Subcutaneous abdominal adipose tissue (tissue), 5 donors: ENCODE measurements around the gene RS1.

Experiments
- H3K27ac ChIP-seq: one replicate; pipeline ENCODE4 v1.7.0; 2013; ENCODE audit warnings: low read depth, mild to moderate bottlenecking, inconsistent platforms, low read length, moderate library complexity
- H3K27me3 ChIP-seq, 5 donors: one replicate each; pipeline ENCODE4 v1.7.0; 2013; ENCODE audit warnings: low read length in 5 of 5, inconsistent platforms in 1 of 5; ENCODE audit not compliant: control insufficient read depth in 5 of 5, insufficient read depth in 4 of 5
- H3K36me3 ChIP-seq, 5 donors: one replicate each; pipeline ENCODE4 v1.7.0; 2013; ENCODE audit warnings: low read length in 5 of 5; ENCODE audit not compliant: control insufficient read depth in 5 of 5, insufficient read depth in 5 of 5
- H3K4me1 ChIP-seq, 5 donors: one replicate each; pipeline ENCODE4 v1.7.0; 2013; ENCODE audit warnings: low read length in 5 of 5, mild to moderate bottlenecking in 3 of 5, moderate library complexity in 1 of 5; ENCODE audit not compliant: control insufficient read depth in 5 of 5, insufficient read depth in 5 of 5
- H3K4me3 ChIP-seq, 5 donors: one replicate each; pipeline ENCODE4 v1.7.0; 2013; ENCODE audit warnings: low read length in 5 of 5, low read depth in 1 of 5
- H3K9ac ChIP-seq, 5 donors: one replicate each; pipeline ENCODE4 v1.7.0; 2013; ENCODE audit warnings: low read length in 5 of 5, mild to moderate bottlenecking in 4 of 5, moderate library complexity in 3 of 5
- H3K9me3 ChIP-seq, 5 donors: one replicate each; pipeline ENCODE4 v1.7.0; 2013; ENCODE audit warnings: low read length in 5 of 5; ENCODE audit not compliant: control insufficient read depth in 5 of 5
- donor health status: healthy.
- donor health status: healthy.
- donor health status: healthy.
- donor health status: healthy.
- donor health status: healthy.

RS1 gene

DNA sequence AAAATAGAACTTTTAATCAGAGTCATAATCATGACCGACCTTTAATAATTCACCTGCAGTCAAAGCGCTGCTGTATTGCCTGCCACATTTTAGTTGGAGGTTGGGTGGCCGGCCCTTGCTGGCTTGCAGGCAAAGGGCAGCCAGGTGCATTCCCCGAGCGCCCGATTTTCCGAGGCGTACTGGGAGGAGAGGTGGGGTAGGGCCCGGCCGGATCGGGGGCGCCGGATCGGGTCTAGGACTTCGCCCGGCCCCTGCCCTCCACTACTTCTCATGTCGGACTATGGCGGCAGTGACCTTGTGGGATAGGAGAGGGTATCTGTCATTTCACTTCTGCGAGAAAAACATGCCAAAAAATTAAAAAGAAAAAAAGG lies 2.5 kb upstream of the RS1 start:
- peak overlapping the region; percentile 40 to 74 (median 64) for H3K4me3 ChIP-seq
- H3K4me1 ChIP-seq = peaks cover 0 to 5% (median 0%) of the 10 kb centered on the region in 5 donors
- no peak overlapping the region for H3K27ac ChIP-seq
- H3K9me3 ChIP-seq = no peaks in the 10 kb centered on the region
- H3K9ac ChIP-seq = peak overlapping the region in 4 of 5 donors; percentile 45 to 85 (median 53)
- no peaks in the 10 kb centered on the region for H3K36me3 ChIP-seq
- no peaks in the 10 kb centered on the region for H3K27me3 ChIP-seq

DNA sequence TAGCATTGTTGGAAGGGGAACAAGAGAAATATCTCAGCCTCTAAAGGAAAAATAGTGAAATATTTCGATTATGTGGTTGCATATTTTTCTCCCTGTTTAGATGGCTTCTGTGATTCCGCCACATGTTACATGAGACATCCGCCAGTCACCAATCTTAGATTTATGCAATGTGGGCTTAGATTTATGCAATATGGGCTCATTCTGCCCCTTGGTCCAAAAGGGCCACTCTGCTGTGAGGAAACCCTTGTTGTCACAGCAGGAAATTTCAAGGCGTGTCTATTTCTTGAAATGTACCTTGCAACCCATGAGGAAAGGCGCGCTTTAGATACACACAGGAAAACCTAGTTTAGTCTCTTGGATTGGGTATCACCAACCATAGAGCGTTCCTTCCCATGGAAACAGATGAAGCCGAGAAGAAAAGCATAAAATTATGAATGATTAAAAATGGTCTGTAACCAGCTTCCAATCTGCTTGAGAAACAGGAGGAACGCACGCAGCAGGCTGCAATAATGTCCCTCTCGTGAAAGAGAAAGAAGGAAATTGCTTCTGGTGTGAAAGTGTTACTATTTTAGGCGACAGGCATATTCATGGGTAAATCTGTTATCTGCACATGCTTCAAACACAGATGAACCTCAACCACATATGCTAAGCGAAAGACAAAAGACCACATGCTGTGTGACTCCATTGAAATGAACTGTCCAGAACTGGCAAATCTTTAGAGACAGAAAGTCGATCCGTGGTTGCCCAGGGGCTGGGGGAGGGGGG lies 3.7 kb downstream of the RS1 start:
- no peaks in the 10 kb centered on the region for H3K9me3 ChIP-seq
- no peaks in the 10 kb centered on the region for H3K4me1 ChIP-seq
- H3K9ac ChIP-seq = no peak overlapping the region
- H3K4me3 ChIP-seq = peak overlapping the region in 1 of 5 donors; percentile 13
- peaks cover 0 to 4% (median 0%) of the 10 kb centered on the region in 5 donors for H3K27me3 ChIP-seq
- no peaks in the 10 kb centered on the region for H3K36me3 ChIP-seq
- H3K27ac ChIP-seq = no peak overlapping the region

DNA sequence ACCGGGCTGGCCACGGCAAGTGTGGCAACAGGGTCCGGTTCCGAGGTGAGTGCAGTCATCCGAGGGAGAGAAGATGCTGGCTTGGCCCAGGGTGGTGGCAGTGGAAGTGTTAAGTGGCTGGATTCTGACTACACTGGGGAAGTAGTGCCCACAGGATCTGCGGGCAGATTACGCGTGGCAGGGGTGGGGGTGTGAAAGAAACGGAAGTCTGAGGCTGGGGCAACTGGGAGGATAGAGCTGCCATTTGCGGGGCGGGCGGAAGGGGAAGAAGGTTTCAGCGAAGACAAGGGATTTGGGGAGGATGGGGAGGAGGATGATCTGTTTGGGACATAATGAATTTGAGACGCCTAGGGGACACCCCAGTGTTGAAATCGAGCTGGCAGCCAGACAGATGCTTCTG lies 5.3 kb downstream of the RS1 start:
- no peak overlapping the region for H3K4me3 ChIP-seq
- H3K27ac ChIP-seq = no peak overlapping the region
- H3K36me3 ChIP-seq = no peaks in the 10 kb centered on the region
- H3K4me1 ChIP-seq = no peaks in the 10 kb centered on the region
- no peaks in the 10 kb centered on the region for H3K9me3 ChIP-seq
- H3K27me3 ChIP-seq = peaks cover 0 to 4% (median 0%) of the 10 kb centered on the region in 5 donors
- no peak overlapping the region for H3K9ac ChIP-seq

DNA sequence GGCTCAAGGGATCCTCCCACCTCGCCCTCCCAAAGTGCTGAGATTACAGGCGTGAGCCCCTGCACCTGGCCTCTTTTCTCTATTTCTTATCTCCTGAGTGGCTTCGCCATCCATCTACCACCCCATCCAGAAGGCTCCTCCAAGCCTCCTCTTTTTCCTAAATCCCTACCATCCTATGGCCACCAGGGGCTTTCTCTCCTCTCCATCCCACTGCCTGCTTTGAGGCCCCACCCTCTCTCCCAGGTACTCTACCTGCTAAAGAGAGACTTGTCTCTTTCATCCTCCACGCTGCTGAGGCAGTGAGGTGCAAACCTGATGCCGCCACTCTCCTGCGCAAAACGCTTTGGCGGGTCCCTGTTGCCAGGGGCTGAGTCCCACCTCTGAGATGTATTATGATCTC lies 7.0 kb downstream of the RS1 start:
- H3K4me3 ChIP-seq = no peak overlapping the region
- no peaks in the 10 kb centered on the region for H3K9me3 ChIP-seq
- no peak overlapping the region for H3K9ac ChIP-seq
- no peaks in the 10 kb centered on the region for H3K4me1 ChIP-seq
- no peak overlapping the region for H3K27ac ChIP-seq
- H3K36me3 ChIP-seq = no peaks in the 10 kb centered on the region
- peaks cover 0 to 4% (median 0%) of the 10 kb centered on the region in 5 donors for H3K27me3 ChIP-seq

DNA sequence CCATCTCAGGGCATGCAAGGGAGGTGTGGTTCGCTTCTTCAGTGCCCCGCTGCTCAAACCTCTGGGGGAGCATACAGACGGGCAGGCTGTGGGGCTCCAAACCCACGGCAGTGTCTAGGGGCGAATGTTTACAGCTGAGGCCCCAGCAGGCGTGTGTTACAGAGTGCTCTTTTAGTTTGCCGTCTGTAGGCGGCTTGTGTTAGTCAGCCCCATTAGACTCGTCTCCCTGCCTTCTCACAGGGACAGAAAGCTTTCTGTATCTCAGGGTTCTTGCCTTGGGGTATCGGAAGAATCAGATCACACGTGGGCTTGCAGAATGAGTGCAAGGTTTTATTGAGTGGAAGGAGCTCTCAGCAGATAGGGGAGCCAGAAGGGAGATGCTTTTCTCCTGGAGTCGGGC lies 10.6 kb downstream of the RS1 start:
- Histone ChIP-seq H3K4me3 (no peak overlapping the region), H3K27ac (no peak overlapping the region), H3K9me3 (no peaks in the 10 kb centered on the region), H3K36me3 (no peaks in the 10 kb centered on the region), H3K27me3 (peaks cover 0 to under 1% (median 0%) of the 10 kb centered on the region in 5 donors), H3K4me1 (no peaks in the 10 kb centered on the region), H3K9ac (no peak overlapping the region)

DNA sequence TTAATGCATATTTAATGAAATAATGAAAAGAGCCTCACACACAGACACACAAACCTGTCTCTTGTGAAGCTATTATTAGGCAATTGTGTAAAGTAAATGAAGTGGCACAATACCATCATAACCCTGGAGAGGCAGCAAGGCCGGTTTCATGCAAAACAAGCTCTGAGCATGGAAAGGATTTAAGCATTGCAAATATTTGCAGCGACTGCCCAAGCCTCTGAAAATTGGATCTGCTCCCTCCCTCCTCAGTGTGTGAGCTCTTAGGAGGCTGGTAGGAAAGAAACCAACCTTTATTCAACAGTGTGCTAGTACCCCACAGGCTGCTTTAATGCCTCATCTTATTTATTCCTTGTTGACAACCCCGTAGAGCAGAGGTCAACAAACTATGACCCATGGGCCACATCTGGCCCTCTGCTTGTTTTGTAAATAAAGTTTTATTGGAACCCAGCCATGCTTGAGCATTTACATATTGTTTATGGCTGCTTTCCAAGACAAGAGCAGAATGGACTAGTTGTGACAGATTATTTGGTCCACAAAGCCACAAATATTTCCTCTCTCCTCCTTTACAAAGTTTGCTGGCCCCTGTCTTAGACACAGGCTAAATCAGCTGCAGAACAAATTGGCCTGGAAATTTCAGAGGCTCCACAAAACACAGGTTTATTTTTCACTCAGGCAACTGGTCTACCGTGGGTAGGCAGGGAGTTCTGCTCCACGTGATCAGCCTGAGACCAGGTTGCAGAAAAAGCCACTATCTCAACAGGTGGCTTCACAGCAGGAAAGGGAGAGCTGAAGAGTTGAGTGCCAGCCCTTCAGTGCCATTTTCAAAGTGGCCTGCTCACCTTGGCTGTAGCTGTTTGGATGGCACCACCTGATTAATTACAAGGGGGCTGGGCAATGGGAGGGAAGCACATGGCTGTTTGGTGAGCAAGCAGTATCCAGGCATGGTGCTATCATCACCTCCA lies 16.8 kb downstream of the RS1 start:
- Histone ChIP-seq H3K36me3 (no peaks in the 10 kb centered on the region), H3K9me3 (no peaks in the 10 kb centered on the region), H3K4me3 (no peak overlapping the region), H3K27ac (no peak overlapping the region), H3K27me3 (peaks cover 0 to 4% (median 0%) of the 10 kb centered on the region in 5 donors), H3K4me1 (no peaks in the 10 kb centered on the region), H3K9ac (no peak overlapping the region)

DNA sequence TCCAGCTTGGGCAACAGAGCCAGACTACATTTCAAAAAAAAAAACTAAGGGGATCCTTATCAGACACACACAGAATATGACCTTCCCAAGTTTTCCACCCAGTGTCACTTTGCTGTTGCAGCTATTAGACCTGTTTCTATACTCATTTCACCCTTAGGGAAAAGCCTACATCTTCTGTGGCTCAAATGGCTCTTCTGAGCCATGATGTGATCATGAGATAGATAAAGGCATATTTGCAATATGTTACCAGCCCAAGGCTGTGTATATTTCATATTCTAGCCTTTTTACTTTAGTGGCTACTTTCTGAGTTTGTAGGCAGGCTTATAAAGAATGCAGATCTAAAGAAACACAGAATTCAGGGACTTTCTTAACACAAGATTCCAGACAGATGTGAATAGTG lies 19.3 kb downstream of the RS1 start:
- Histone ChIP-seq H3K4me3 (no peak overlapping the region), H3K27ac (no peak overlapping the region), H3K9me3 (no peaks in the 10 kb centered on the region), H3K9ac (no peak overlapping the region), H3K4me1 (peaks cover 0 to 4% (median 0%) of the 10 kb centered on the region in 5 donors), H3K27me3 (peaks cover 0 to 5% (median 3%) of the 10 kb centered on the region in 5 donors), H3K36me3 (no peaks in the 10 kb centered on the region)

DNA sequence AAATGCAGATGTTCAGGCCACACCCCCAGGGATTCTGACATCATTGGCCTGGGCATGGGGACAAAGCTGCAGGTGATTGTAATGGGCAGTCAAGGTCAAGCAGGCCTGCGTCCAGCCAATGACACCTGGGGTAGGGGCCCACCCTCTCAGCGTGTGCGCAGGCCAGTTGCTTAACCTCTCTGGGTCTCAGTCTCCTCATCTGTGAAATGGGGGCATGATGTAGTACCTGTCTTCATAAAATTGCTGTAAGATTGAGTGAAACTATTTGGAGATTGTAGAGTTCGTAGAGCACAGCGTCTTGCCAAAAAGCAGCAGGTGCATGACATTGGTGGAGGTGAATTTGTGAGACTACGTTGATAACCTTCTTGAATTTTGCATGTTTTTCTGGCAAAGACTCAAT lies 21.2 kb downstream of the RS1 start:
- H3K27ac ChIP-seq = no peak overlapping the region
- no peaks in the 10 kb centered on the region for H3K9me3 ChIP-seq
- H3K4me3 ChIP-seq = no peak overlapping the region
- no peaks in the 10 kb centered on the region for H3K36me3 ChIP-seq
- H3K9ac ChIP-seq = no peak overlapping the region
- peaks cover 0 to 8% (median 6%) of the 10 kb centered on the region in 5 donors for H3K27me3 ChIP-seq
- H3K4me1 ChIP-seq = peaks cover 0 to 4% (median 0%) of the 10 kb centered on the region in 5 donors

DNA sequence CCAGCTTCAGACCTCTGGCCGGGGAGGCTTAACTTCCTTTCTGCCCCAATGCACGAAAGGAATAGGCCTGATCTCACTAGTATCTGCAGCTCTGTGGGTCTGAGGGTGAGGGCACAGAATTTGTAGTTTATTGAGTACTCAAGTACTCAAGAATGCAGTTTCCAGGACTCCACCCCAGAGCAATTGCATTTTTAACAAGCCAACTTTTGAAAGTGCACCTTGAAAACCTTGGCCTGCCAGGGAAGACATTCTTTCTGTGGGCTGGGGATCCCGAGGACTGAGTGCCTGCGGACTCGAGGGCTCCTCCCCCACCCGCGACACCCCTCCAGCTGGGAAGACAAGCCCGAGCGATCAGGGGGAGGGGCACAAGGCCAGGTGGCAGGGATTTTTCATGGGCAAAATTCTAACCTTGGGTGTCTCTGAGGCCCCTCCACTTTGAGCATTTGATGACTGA lies 22.4 kb downstream of the RS1 start:
- Histone ChIP-seq H3K27me3 (peaks cover 0 to 8% (median 6%) of the 10 kb centered on the region in 5 donors), H3K27ac (no peak overlapping the region), H3K4me1 (peaks cover 0 to 4% (median 0%) of the 10 kb centered on the region in 5 donors), H3K4me3 (no peak overlapping the region), H3K9me3 (no peaks in the 10 kb centered on the region), H3K9ac (no peak overlapping the region), H3K36me3 (no peaks in the 10 kb centered on the region)

DNA sequence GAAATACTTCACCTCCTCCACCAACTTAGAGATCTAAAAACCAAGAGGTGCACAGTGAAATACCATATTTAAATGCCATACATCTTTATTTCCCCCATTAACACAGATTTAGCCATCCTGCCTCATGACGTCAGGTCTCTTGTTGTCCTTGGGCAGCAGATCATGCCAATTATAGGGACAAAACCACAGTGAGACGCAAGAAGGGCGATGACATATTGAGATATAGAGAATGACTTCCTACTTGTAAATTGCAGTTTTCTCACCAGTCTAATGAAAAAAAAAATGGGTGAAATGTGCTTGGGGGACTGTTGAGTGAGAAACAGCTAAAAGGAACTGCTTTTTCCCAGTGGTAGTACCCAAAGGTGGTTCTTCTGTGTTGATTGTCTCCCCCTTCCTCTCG lies 24.3 kb downstream of the RS1 start:
- Histone ChIP-seq H3K4me3 (no peak overlapping the region), H3K9me3 (no peaks in the 10 kb centered on the region), H3K27ac (no peak overlapping the region), H3K27me3 (peaks cover 0 to 8% (median 6%) of the 10 kb centered on the region in 5 donors), H3K9ac (no peak overlapping the region), H3K4me1 (peaks cover 0 to 4% (median 0%) of the 10 kb centered on the region in 5 donors), H3K36me3 (no peaks in the 10 kb centered on the region)
